Osteoblast (primary cell): Measurements from ENCODE around the gene USP7. TPM values are rescaled to one million over a fixed set of nuclear protein-coding genes. Genes with fewer than 3 reads are reported as not detected.

Experiments used
- DNase-seq: peaks from one replicate; pipeline ENCODE4 v3.0.0; 2011; ENCODE audit warnings: low spot score, mixed read lengths; ENCODE audit not compliant: insufficient read length; ENCODE audit errors: missing footprints
- H2AFZ ChIP-seq: 2 replicates; pipeline ENCODE4 v1.6.0; 2011; ENCODE audit warnings: mild to moderate bottlenecking, low read length
- H3K27ac ChIP-seq: 2 replicates; pipeline ENCODE4 v1.5.1; 2011; ENCODE audit warnings: mild to moderate bottlenecking, low read depth, low read length, moderate library complexity
- H3K27me3 ChIP-seq: 2 replicates; pipeline ENCODE4 v1.6.0; 2012; ENCODE audit warnings: mild to moderate bottlenecking, control low read depth, inconsistent platforms, low read length, moderate library complexity; ENCODE audit not compliant: insufficient read depth
- H3K36me3 ChIP-seq: 2 replicates; pipeline ENCODE4 v1.5.1; 2011; ENCODE audit warnings: mild to moderate bottlenecking, low read length, control low read depth, moderate library complexity; ENCODE audit not compliant: insufficient read depth
- H3K4me1 ChIP-seq: 2 replicates; pipeline ENCODE4 v1.5.1; 2011; ENCODE audit warnings: mild to moderate bottlenecking, low read length, control low read depth, moderate library complexity; ENCODE audit not compliant: insufficient read depth
- H3K4me2 ChIP-seq: 2 replicates; pipeline ENCODE4 v1.6.0; 2011; ENCODE audit warnings: mild to moderate bottlenecking, low read length; ENCODE audit not compliant: insufficient read depth
- H3K4me3 ChIP-seq: fragments of 200-600 bp; sonication (generic); 3 replicates; pipeline ENCODE4 v1.5.1; 2012; ENCODE audit warnings: mild to moderate bottlenecking, low read length, inconsistent platforms; ENCODE audit not compliant: insufficient read depth
- H3K79me2 ChIP-seq: 2 replicates; pipeline ENCODE4 v1.6.0; 2012; ENCODE audit warnings: mild to moderate bottlenecking, low read length, control low read depth, inconsistent platforms; ENCODE audit not compliant: insufficient read depth
- H3K9me3 ChIP-seq: 2 replicates; pipeline ENCODE4 v1.5.1; 2011; ENCODE audit warnings: low read depth, low read length, control low read depth
- H4K20me1 ChIP-seq: 2 replicates; pipeline ENCODE4 v1.6.0; 2012; ENCODE audit warnings: mild to moderate bottlenecking, low read length, control low read depth; ENCODE audit not compliant: insufficient read depth
- CTCF ChIP-seq: IDR thresholded peaks from 2 replicates; pipeline ENCODE4 v1.5.1; 2011; ENCODE audit warnings: mild to moderate bottlenecking, low read depth, low read length, moderate library complexity; ENCODE audit errors: extremely low read depth
- total RNA-seq: library from RNA; depleted of rRNA; stranded (reverse); fragments of >200 nt; gene quantifications from 2 replicates; pipeline ENCODE4 v1.2.3, GENCODE V29; 2012

USP7 gene
- total RNA-seq, 1 donor, result 51.4 TPM

- no peaks in the 10 kb centered on the region for H4K20me1 ChIP-seq
- H2AFZ ChIP-seq, result peak overlapping the region; percentile 89
- H3K79me2 ChIP-seq, result no peaks in the 10 kb centered on the region
- H3K4me2 ChIP-seq, result peak overlapping the region; percentile 85
- H3K27ac ChIP-seq, result no peak overlapping the region
- H3K4me3 ChIP-seq, result peak overlapping the region; percentile 62
- DNase-seq, result peak; percentile 98
- H3K4me1 ChIP-seq, result peaks cover 9% of the 10 kb centered on the region
- peak; percentile 84 for TF ChIP-seq CTCF
- H3K9me3 ChIP-seq, result no peaks in the 10 kb centered on the region
- no peaks in the 10 kb centered on the region for H3K27me3 ChIP-seq
- no peaks in the 10 kb centered on the region for H3K36me3 ChIP-seq
Measured at GRCh38 chr16:9008601-9009260, 45.0 kb upstream of the USP7 start.

- DNase-seq, result peak; percentile 83
- Histone ChIP-seq H4K20me1 (no peaks in the 10 kb centered on the region), H3K9me3 (no peaks in the 10 kb centered on the region), H2AFZ (peak overlapping the region; percentile 10), H3K27ac (no peak overlapping the region), H3K4me3 (peak overlapping the region; percentile 4), H3K4me2 (peak overlapping the region; percentile 34), H3K79me2 (no peaks in the 10 kb centered on the region), H3K27me3 (no peaks in the 10 kb centered on the region), H3K36me3 (no peaks in the 10 kb centered on the region), H3K4me1 (peaks cover 9% of the 10 kb centered on the region)
- TF ChIP-seq CTCF, result no peak
Measured at GRCh38 chr16:9007177-9007794, 43.6 kb upstream of the USP7 start.

- no peak overlapping the region for H3K27ac ChIP-seq
- no peak for DNase-seq
- H3K9me3 ChIP-seq, result no peaks in the 10 kb centered on the region
- H3K27me3 ChIP-seq, result no peaks in the 10 kb centered on the region
- H3K36me3 ChIP-seq, result no peaks in the 10 kb centered on the region
- no peak overlapping the region for H3K4me3 ChIP-seq
- H2AFZ ChIP-seq, result no peak overlapping the region
- H4K20me1 ChIP-seq, result no peaks in the 10 kb centered on the region
- H3K79me2 ChIP-seq, result no peaks in the 10 kb centered on the region
- H3K4me2 ChIP-seq, result no peak overlapping the region
- TF ChIP-seq CTCF, result no peak
- peaks cover 9% of the 10 kb centered on the region for H3K4me1 ChIP-seq
Measured at GRCh38 chr16:9004183-9004582, 40.5 kb upstream of the USP7 start.

- Histone ChIP-seq H3K27me3 (no peaks in the 10 kb centered on the region), H3K4me1 (peaks cover 5% of the 10 kb centered on the region), H3K4me3 (no peak overlapping the region), H2AFZ (no peak overlapping the region), H3K27ac (no peak overlapping the region), H3K4me2 (no peak overlapping the region), H3K36me3 (no peaks in the 10 kb centered on the region), H3K9me3 (no peaks in the 10 kb centered on the region), H4K20me1 (no peaks in the 10 kb centered on the region), H3K79me2 (no peaks in the 10 kb centered on the region)
- DNase-seq, result no peak
- TF ChIP-seq CTCF, result no peak
Measured at GRCh38 chr16:9003763-9004162, 40.1 kb upstream of the USP7 start.
